ENCODE measurements around the gene KCNMA1.

Gene KCNMA1

DNA sequence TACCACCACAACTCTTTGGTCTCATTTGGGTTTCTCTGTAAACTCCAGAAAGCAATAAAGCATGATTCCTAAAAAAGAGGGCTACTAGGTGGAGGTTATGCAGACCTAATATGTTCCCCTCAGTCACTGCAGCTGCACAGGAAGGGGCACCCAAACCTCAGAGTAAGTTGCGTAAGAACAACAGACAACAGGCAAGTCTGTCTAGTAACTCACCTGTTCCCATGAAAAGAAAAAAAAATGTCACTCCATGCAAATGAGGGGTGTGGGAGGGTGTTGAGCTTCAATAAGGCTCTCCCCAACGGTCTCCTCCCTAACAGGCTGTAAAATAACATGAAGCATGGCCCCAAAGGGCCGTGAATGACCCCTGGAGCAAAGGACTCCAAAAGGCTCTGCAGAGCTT is 461.4 kb downstream of the KCNMA1 start:
- TF ChIP-seq, protein P1, sequence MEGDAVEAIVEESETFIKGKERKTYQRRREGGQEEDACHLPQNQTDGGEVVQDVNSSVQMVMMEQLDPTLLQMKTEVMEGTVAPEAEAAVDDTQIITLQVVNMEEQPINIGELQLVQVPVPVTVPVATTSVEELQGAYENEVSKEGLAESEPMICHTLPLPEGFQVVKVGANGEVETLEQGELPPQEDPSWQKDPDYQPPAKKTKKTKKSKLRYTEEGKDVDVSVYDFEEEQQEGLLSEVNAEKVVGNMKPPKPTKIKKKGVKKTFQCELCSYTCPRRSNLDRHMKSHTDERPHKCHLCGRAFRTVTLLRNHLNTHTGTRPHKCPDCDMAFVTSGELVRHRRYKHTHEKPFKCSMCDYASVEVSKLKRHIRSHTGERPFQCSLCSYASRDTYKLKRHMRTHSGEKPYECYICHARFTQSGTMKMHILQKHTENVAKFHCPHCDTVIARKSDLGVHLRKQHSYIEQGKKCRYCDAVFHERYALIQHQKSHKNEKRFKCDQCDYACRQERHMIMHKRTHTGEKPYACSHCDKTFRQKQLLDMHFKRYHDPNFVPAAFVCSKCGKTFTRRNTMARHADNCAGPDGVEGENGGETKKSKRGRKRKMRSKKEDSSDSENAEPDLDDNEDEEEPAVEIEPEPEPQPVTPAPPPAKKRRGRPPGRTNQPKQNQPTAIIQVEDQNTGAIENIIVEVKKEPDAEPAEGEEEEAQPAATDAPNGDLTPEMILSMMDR (IDR thresholded peaks at IDR 0.05): no peak
- no peak for TF ChIP-seq ZFX (IDR thresholded peaks at IDR 0.05; ENCODE audit: borderline replicate concordance)
- no peak overlapping the region for H3K27ac ChIP-seq

DNA sequence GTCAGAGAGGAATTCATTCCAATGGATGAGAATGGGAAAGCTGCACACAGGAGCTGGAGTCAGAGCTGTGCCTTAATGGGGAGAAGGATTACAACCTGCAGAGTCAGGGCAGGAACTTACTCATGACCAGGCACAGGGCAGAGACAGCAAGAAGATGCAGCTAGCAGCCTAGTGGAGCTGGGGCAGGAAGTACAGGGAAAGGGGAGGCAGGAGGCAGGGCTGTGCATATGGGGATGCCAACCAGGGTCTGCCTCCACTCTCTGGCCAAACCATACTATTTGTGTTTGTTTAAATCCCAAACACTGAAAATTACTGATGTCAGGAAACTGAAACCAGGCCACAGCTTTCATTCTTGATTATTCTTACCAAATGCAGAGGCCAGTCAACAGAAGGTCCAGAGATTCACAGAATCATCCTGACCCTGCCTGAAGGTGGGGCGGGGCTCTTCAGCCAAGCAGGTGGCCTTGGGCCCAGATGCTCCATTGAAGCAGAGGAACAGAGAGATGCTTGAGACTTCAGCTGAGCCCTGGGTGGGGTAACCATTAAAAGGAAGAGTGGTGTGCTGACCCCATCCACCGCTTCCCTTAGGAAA is 461.9 kb downstream of the KCNMA1 start:
- H3K27ac ChIP-seq: no peak overlapping the region
- no peak for TF ChIP-seq ZFX (IDR thresholded peaks at IDR 0.05; ENCODE audit: borderline replicate concordance)
- TF ChIP-seq, protein P1 (IDR thresholded peaks at IDR 0.05): no peak

DNA sequence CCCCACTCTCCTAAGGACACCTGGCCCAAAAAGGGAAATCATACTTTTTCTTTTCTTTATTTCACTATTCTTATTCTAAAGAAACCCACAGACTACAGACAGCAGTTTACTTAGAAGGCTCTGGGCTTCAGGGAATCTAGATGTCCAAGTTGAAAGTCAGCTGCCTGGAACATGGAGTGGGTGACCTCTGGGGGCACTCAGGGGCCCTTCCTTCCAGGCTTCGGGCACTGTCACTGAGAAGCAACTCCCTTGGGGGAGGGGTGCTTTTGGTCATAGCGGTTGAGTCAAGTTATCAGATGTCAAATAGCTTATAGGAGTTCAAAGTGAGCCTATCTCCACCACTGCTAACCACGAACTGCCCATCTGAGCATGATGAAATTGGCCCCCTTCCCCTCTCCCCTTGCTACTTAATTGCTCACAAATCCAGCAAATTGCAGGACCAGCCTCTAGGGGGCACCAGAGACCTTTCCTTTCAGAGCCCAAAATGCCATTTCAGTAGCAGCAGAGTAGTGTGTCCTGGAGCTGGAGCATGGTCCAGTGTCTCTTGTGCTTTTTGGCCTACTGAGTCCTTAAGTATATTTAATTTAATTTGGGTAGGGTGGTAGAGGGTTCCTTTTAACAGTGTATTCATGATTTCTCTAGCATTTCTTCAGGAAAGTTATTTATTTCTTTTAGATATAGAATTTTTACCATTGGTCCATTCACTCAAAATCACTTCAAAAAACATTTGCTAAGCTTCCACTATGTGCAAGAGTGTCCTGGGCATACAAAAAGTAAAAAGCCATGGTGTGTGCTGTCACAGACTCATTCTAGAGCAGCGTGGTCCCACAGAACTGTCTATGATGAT is 463.8 kb downstream of the KCNMA1 start:
- no peak for TF ChIP-seq ZFX (IDR thresholded peaks at IDR 0.05; ENCODE audit: borderline replicate concordance)
- TF ChIP-seq, protein P1 (IDR thresholded peaks at IDR 0.05): peak; percentile 91
- H3K27ac ChIP-seq: peak overlapping the region; percentile 34; the same call in 1 of the 2 replicates

DNA sequence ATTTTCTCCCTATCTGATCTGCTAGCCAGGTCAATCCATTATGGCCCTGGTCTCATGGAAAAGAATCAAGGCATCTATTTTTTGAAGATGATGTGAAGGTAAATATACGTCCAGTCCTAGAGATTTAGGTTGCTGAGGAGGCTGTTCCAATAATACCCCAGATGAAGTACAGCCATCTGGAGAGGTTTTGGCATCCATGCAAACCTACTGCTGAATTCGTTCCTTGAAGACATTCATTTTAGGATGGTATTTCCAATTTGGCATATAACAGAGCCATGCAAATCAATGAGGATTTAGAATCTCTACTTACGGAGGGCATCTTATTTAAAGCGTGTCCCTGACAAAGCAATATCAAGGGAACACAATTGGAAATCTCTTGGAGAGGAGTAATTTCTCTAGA is 465.5 kb downstream of the KCNMA1 start:
- no peak overlapping the region for H3K27ac ChIP-seq
- TF ChIP-seq, protein P1 (IDR thresholded peaks at IDR 0.05): no peak
- no peak for TF ChIP-seq ZFX (IDR thresholded peaks at IDR 0.05; ENCODE audit: borderline replicate concordance)

DNA sequence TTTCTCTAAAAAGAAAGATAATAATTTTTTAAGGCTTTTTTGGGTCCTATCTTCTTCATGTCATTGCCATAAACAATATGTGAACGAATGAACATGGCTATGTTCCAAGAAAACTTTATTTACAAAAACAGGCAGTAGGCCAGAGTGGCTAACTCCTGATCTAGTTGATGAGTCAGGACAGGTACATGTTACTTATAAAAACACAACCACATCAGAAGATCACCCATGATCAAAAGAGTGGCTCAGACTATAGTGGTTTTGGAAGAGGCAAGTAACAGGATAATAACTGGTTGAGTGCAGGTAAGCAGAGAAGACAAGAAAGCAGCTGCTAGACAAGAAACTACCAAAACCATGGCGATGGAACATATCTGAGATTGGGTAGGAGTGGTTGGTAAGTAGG is 468.7 kb downstream of the KCNMA1 start:
- TF ChIP-seq, protein P1 (IDR thresholded peaks at IDR 0.05): no peak
- TF ChIP-seq ZFX (IDR thresholded peaks at IDR 0.05; ENCODE audit: borderline replicate concordance): no peak
- peak overlapping the region; percentile 36 for H3K27ac ChIP-seq

DNA sequence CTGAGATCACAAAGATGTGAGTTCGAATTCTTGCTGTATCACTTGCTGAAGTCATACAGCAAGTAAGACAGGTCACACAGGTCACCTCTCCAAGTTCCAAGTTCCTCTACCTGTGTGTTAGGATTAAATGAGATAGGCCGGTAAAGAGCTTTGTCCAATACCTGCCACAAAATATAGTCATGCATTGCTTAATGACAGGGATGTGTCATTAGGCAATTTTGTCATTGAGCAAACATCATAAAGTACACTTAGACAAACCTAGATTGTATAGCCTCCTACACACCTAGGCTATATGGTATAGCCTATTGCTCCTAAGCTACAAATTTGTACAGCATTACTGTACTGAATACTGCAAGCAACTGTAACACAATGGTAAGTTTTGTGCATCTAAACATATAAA is 469.4 kb downstream of the KCNMA1 start:
- TF ChIP-seq, protein P1 (IDR thresholded peaks at IDR 0.05): no peak
- TF ChIP-seq ZFX (IDR thresholded peaks at IDR 0.05; ENCODE audit: borderline replicate concordance): no peak
- H3K27ac ChIP-seq: peak overlapping the region; percentile 36

Measured in 22Rv1 (cell line).